Temporal lobe (tissue), 1 donor: ENCODE results near the gene SLC39A6. TPM values are rescaled to one million over a fixed set of nuclear protein-coding genes. Genes with fewer than 3 reads are reported as not detected.

Source experiments
- total RNA-seq: library from RNA; depleted of rRNA; stranded (reverse); fragments of >200 nt; gene quantifications from one replicate; pipeline ENCODE4 v1.2.3, GENCODE V29; 2014

The SLC39A6 gene
- total RNA-seq, 1 donor from 2014 or later: 150 TPM

Other genes with a start within 250 kb of the SLC39A6 start
- gene RPRD1A, start 61.8 kb downstream of the SLC39A6 start, total RNA-seq: 82.6 TPM
- gene ELP2, start 559 bp upstream of the SLC39A6 start, total RNA-seq: 79.2 TPM
- 0.25 TPM for gene MOCOS, start 58.2 kb upstream of the SLC39A6 start, total RNA-seq
- gene FHOD3, start 168.4 kb upstream of the SLC39A6 start, total RNA-seq: 41.6 TPM